ENCODE results near the gene PRKCA.

Gene PRKCA

GRCh38 chr17:66492080-66492479, 189.7 kb downstream of the PRKCA start:
- Histone ChIP-seq H3K4me2 (ENCODE audit: low read length) (no peak overlapping the region), H3K9me2 (replicated peaks; ENCODE audit: control insufficient read depth, low read length) (no peaks in the 10 kb centered on the region), H3K4me3 (ENCODE audit: low read length) (no peak overlapping the region), H3K27me3 (ENCODE audit: control insufficient read depth, low read length) (no peaks in the 10 kb centered on the region), H3F3A (ENCODE audit: control insufficient read depth, insufficient read depth) (no peaks in the 10 kb centered on the region), H3K4me1 (ENCODE audit: control insufficient read depth, low read length) (peaks cover 12% of the 10 kb centered on the region), H3K27ac (ENCODE audit: low read depth, low read length) (no peak overlapping the region), H3K79me2 (ENCODE audit: control insufficient read depth, low read length) (no peaks in the 10 kb centered on the region), H3K9me3 (ENCODE audit: control insufficient read depth, insufficient read depth, low read length) (no peaks in the 10 kb centered on the region), H4K20me1 (ENCODE audit: control insufficient read depth, insufficient read depth, low read depth, low read length) (no peaks in the 10 kb centered on the region), H3K36me3 (ENCODE audit: control insufficient read depth, low read length) (no peaks in the 10 kb centered on the region)
- TF ChIP-seq CTCF (IDR thresholded peaks at IDR 0.05; ENCODE audit: low read depth, low read length, poor library complexity, severe bottlenecking) (no peak), EZH2phosphoT487 (IDR thresholded peaks at IDR 0.05; ENCODE audit: borderline replicate concordance, low read length) (no peak)

GRCh38 chr17:66492561-66493005, 190.2 kb downstream of the PRKCA start:
- no peak overlapping the region for H3K4me2 ChIP-seq (ENCODE audit: low read length)
- TF ChIP-seq CTCF (IDR thresholded peaks at IDR 0.05; ENCODE audit: low read depth, low read length, poor library complexity, severe bottlenecking) = no peak
- TF ChIP-seq EZH2phosphoT487 (IDR thresholded peaks at IDR 0.05; ENCODE audit: borderline replicate concordance, low read length) = no peak

GRCh38 chr17:66493283-66494019, 191.0 kb downstream of the PRKCA start:
- no peaks in the 10 kb centered on the region for H3K9me3 ChIP-seq (ENCODE audit: control insufficient read depth, insufficient read depth, low read length)
- peaks cover 12% of the 10 kb centered on the region for H3K4me1 ChIP-seq (ENCODE audit: control insufficient read depth, low read length)
- H3K4me3 ChIP-seq (ENCODE audit: low read length) = no peak overlapping the region
- H3F3A ChIP-seq (ENCODE audit: control insufficient read depth, insufficient read depth) = no peaks in the 10 kb centered on the region
- no peaks in the 10 kb centered on the region for H3K9me2 ChIP-seq (replicated peaks; ENCODE audit: control insufficient read depth, low read length)
- no peak overlapping the region for H3K27ac ChIP-seq (ENCODE audit: low read depth, low read length)
- H3K4me2 ChIP-seq (ENCODE audit: low read length) = no peak overlapping the region
- H4K20me1 ChIP-seq (ENCODE audit: control insufficient read depth, insufficient read depth, low read depth, low read length) = no peaks in the 10 kb centered on the region
- H3K27me3 ChIP-seq (ENCODE audit: control insufficient read depth, low read length) = no peaks in the 10 kb centered on the region
- no peaks in the 10 kb centered on the region for H3K79me2 ChIP-seq (ENCODE audit: control insufficient read depth, low read length)
- TF ChIP-seq EZH2phosphoT487 (IDR thresholded peaks at IDR 0.05; ENCODE audit: borderline replicate concordance, low read length) = no peak
- TF ChIP-seq CTCF (IDR thresholded peaks at IDR 0.05; ENCODE audit: low read depth, low read length, poor library complexity, severe bottlenecking) = no peak
- no peaks in the 10 kb centered on the region for H3K36me3 ChIP-seq (ENCODE audit: control insufficient read depth, low read length)

More at GRCh38 chr17:66492561-66493005, 190.2 kb downstream of the PRKCA start:
- no peaks in the 10 kb centered on the region for H4K20me1 ChIP-seq (ENCODE audit: control insufficient read depth, insufficient read depth, low read depth, low read length)
- H3K4me1 ChIP-seq (ENCODE audit: control insufficient read depth, low read length) = peaks cover 12% of the 10 kb centered on the region
- no peaks in the 10 kb centered on the region for H3F3A ChIP-seq (ENCODE audit: control insufficient read depth, insufficient read depth)
- no peaks in the 10 kb centered on the region for H3K27me3 ChIP-seq (ENCODE audit: control insufficient read depth, low read length)
- H3K9me3 ChIP-seq (ENCODE audit: control insufficient read depth, insufficient read depth, low read length) = no peaks in the 10 kb centered on the region
- H3K79me2 ChIP-seq (ENCODE audit: control insufficient read depth, low read length) = no peaks in the 10 kb centered on the region
- no peaks in the 10 kb centered on the region for H3K9me2 ChIP-seq (replicated peaks; ENCODE audit: control insufficient read depth, low read length)
- no peak overlapping the region for H3K27ac ChIP-seq (ENCODE audit: low read depth, low read length)
- no peaks in the 10 kb centered on the region for H3K36me3 ChIP-seq (ENCODE audit: control insufficient read depth, low read length)
- H3K4me3 ChIP-seq (ENCODE audit: low read length) = no peak overlapping the region

Measured in DOHH2 (cell line).